ENCODE data around the gene LRRC4C.

LRRC4C gene

GRCh38 chr11:40328890-40329614, 1130.4 kb downstream of the LRRC4C start:
- no peak for DNase-seq

- no peak for DNase-seq
These were observed 1136.2 kb downstream of the LRRC4C start for GRCh38 chr11:40323241-40323640.

GRCh38 chr11:40321537-40321936, 1137.9 kb downstream of the LRRC4C start:
- no peak for DNase-seq

- DNase-seq: no peak
These were observed 1143.3 kb downstream of the LRRC4C start for GRCh38 chr11:40316171-40316570.

- no peak for DNase-seq
These were observed 1144.3 kb downstream of the LRRC4C start for GRCh38 chr11:40315122-40315521.

GRCh38 chr11:40314327-40314726, 1145.1 kb downstream of the LRRC4C start:
- no peak for DNase-seq

GRCh38 chr11:40306938-40307548, 1152.4 kb downstream of the LRRC4C start:
- DNase-seq: no peak

- DNase-seq: no peak
These were observed 1156.8 kb downstream of the LRRC4C start for GRCh38 chr11:40302669-40303068.

- no peak for DNase-seq
These were observed 1164.0 kb downstream of the LRRC4C start for GRCh38 chr11:40295466-40295865.

GRCh38 chr11:40294741-40295140, 1164.7 kb downstream of the LRRC4C start:
- no peak for DNase-seq

- no peak for DNase-seq
These were observed 1165.1 kb downstream of the LRRC4C start for GRCh38 chr11:40294349-40294735.

- DNase-seq: no peak
These were observed 1165.7 kb downstream of the LRRC4C start for GRCh38 chr11:40293655-40294348.

GRCh38 chr11:40292721-40293508, 1166.5 kb downstream of the LRRC4C start:
- DNase-seq: no peak

- no peak for DNase-seq
These were observed 1167.7 kb downstream of the LRRC4C start for GRCh38 chr11:40291741-40292140.

GRCh38 chr11:40291329-40291728, 1168.1 kb downstream of the LRRC4C start:
- DNase-seq: no peak

- no peak for DNase-seq
These were observed 1169.3 kb downstream of the LRRC4C start for GRCh38 chr11:40290171-40290631.

- no peak for DNase-seq
These were observed 1170.1 kb downstream of the LRRC4C start for GRCh38 chr11:40289370-40289769.

GRCh38 chr11:40287916-40288803, 1171.3 kb downstream of the LRRC4C start:
- DNase-seq: no peak

GRCh38 chr11:40286137-40286536, 1173.3 kb downstream of the LRRC4C start:
- no peak for DNase-seq

GRCh38 chr11:40285558-40285957, 1173.9 kb downstream of the LRRC4C start:
- DNase-seq: no peak

GRCh38 chr11:40281052-40281580, 1178.3 kb downstream of the LRRC4C start:
- no peak for DNase-seq
